ENCODE data around the gene CCT7. TPM values are rescaled to one million over a fixed set of nuclear protein-coding genes. Genes with fewer than 3 reads are reported as not detected.

Gene CCT7
- total and polyA plus RNA-seq, 8 donors = 124 to 243 (median 147) TPM

DNA sequence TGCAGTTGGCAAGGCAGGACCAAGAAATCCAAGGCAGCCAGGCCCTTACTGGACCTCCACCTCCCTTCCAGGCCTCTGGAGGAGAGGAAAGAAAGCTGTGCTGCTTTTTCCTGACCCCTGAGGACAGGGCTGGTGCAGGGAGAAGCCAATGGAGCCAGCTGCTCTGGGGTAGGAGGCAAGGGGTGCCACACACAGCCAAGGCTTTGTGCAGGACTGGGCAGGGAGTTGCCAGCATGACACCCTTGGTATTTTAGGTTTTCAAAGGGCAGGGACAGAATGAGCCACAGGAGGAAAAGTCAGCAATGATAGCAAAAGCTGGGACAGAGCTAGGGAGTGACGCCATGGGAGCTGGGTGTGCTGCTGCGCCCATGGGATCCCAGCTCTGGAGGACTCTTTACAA, 22.9 kb downstream of the CCT7 start:
- no peak for DNase-seq
- peaks cover 11 to 38% (median 35%) of the 10 kb centered on the region in 4 donors for H3K36me3 ChIP-seq
- no peak overlapping the region for H3K27ac ChIP-seq
- H3K4me3 ChIP-seq = no peak overlapping the region
- H3K4me1 ChIP-seq = no peaks in the 10 kb centered on the region
- 78 to 94% (median 94%) methylated on average over 2 of the region's 2 CpGs for WGBS, 5 donors
- intact Hi-C loops (cut with DNase I; ENCODE audit: low total_unique reads) = no loop called here
- no peaks in the 10 kb centered on the region for H3K9me3 ChIP-seq
- TF ChIP-seq EP300 (IDR thresholded peaks at IDR 0.05) (no peak), POLR2AphosphoS5 (IDR thresholded peaks at IDR 0.05) (no peak), POLR2A (IDR thresholded peaks at IDR 0.05) (no peak), CTCF (IDR thresholded peaks at IDR 0.05) (no peak)
- no peaks in the 10 kb centered on the region for H3K27me3 ChIP-seq

- no peaks in the 10 kb centered on the region for H3K27me3 ChIP-seq
- no peak overlapping the region for H3K27ac ChIP-seq
- TF ChIP-seq POLR2A (IDR thresholded peaks at IDR 0.05) (no peak), POLR2AphosphoS5 (IDR thresholded peaks at IDR 0.05) (no peak), CTCF (IDR thresholded peaks at IDR 0.05) (no peak), EP300 (IDR thresholded peaks at IDR 0.05) (no peak)
- H3K4me1 ChIP-seq = no peaks in the 10 kb centered on the region
- intact Hi-C loops (cut with DNase I; ENCODE audit: low total_unique reads) = no loop called here
- peaks cover 8 to 33% (median 29%) of the 10 kb centered on the region in 4 donors for H3K36me3 ChIP-seq
- no peaks in the 10 kb centered on the region for H3K9me3 ChIP-seq
- DNase-seq = no peak
- 66 to 72% (median 70%) methylated on average over 10 of the region's 10 CpGs for WGBS, 5 donors
- no peak overlapping the region for H3K4me3 ChIP-seq
These were observed 23.5 kb downstream of the CCT7 start for GRCh38 chr2:73257425-73258125.

- intact Hi-C loops (cut with DNase I; ENCODE audit: low total_unique reads) = no loop called here
- WGBS, 5 donors = 81 to 93% (median 84%) methylated on average over 5 to 8 of the region's 8 CpGs
- Histone ChIP-seq H3K9me3 (no peaks in the 10 kb centered on the region), H3K4me3 (no peak overlapping the region), H3K4me1 (no peaks in the 10 kb centered on the region), H3K27me3 (no peaks in the 10 kb centered on the region), H3K36me3 (peaks cover 0 to 25% (median 23%) of the 10 kb centered on the region in 4 donors), H3K27ac (no peak overlapping the region)
- no peak for TF ChIP-seq POLR2A (IDR thresholded peaks at IDR 0.05)
- no peak for DNase-seq
These were observed 24.2 kb downstream of the CCT7 start for GRCh38 chr2:73258186-73258912.

- H3K9me3 ChIP-seq = no peaks in the 10 kb centered on the region
- intact Hi-C loops (cut with DNase I; ENCODE audit: low total_unique reads) = no loop called here
- TF ChIP-seq CTCF (IDR thresholded peaks at IDR 0.05) (no peak), POLR2A (IDR thresholded peaks at IDR 0.05) (no peak), POLR2AphosphoS5 (IDR thresholded peaks at IDR 0.05) (no peak)
- H3K27ac ChIP-seq = no peak overlapping the region
- no peaks in the 10 kb centered on the region for H3K27me3 ChIP-seq
- WGBS, 5 donors = 77 to 97% (median 94%) methylated on average over 3 to 9 of the region's 9 CpGs
- DNase-seq = no peak
- no peak overlapping the region for H3K4me3 ChIP-seq
- H3K4me1 ChIP-seq = no peaks in the 10 kb centered on the region
- peaks cover 0 to 24% (median 18%) of the 10 kb centered on the region in 4 donors for H3K36me3 ChIP-seq
These were observed 24.8 kb downstream of the CCT7 start for GRCh38 chr2:73258913-73259215.

- H3K9me3 ChIP-seq = no peaks in the 10 kb centered on the region
- no peaks in the 10 kb centered on the region for H3K27me3 ChIP-seq
- H3K27ac ChIP-seq = no peak overlapping the region
- TF ChIP-seq POLR2A (IDR thresholded peaks at IDR 0.05) (no peak), EP300 (IDR thresholded peaks at IDR 0.05) (no peak)
- no peaks in the 10 kb centered on the region for H3K4me1 ChIP-seq
- DNase-seq = no peak
- intact Hi-C loops (cut with DNase I; ENCODE audit: low total_unique reads) = no loop called here
- no peak overlapping the region for H3K4me3 ChIP-seq
- peaks cover 0 to 21% (median 14%) of the 10 kb centered on the region in 4 donors for H3K36me3 ChIP-seq
- 87 to 95% (median 89%) methylated on average over 8 of the region's 8 CpGs for WGBS, 5 donors
These were observed 25.2 kb downstream of the CCT7 start for GRCh38 chr2:73259276-73259675.
